Mesenchymal stem cell (in vitro differentiated cells and primary cell): ENCODE data around the gene TTLL8.

ENCODE experiments used
- DNase-seq: peaks from one replicate; pipeline ENCODE4 v3.0.0-alpha.2; 2013
- H2AFZ ChIP-seq: one replicate; pipeline ENCODE4 v1.6.1; 2013; ENCODE audit warnings: low read depth, mild to moderate bottlenecking, control low read depth, inconsistent platforms, low read length, moderate library complexity
- H2AK5ac ChIP-seq: 2 replicates; pipeline ENCODE4 v1.6.1; 2013; ENCODE audit warnings: low read length, moderate library complexity, mild to moderate bottlenecking, inconsistent platforms; ENCODE audit not compliant: severe bottlenecking
- H2BK120ac ChIP-seq: one replicate; pipeline ENCODE4 v1.6.1; 2013; ENCODE audit warnings: low read depth, mild to moderate bottlenecking, inconsistent platforms, low read length, moderate library complexity
- H2BK12ac ChIP-seq, 2 experiments: one replicate each; pipeline ENCODE4 v1.6.1; 2013; ENCODE audit warnings: inconsistent platforms in 2 of 2, low read length in 2 of 2, mild to moderate bottlenecking in 2 of 2, moderate library complexity in 2 of 2, control low read depth in 1 of 2
- H2BK15ac ChIP-seq: one replicate; pipeline ENCODE4 v1.6.1; 2013; ENCODE audit warnings: mild to moderate bottlenecking, low read depth, inconsistent platforms; ENCODE audit not compliant: poor library complexity, severe bottlenecking
- H2BK5ac ChIP-seq: 2 replicates; pipeline ENCODE4 v1.6.1; 2013; ENCODE audit warnings: low read depth, mild to moderate bottlenecking, low read length, control low read depth, inconsistent platforms; ENCODE audit not compliant: poor library complexity, severe bottlenecking
- H3K14ac ChIP-seq, 2 experiments: one replicate each; pipeline ENCODE4 v1.6.1; 2013; ENCODE audit warnings: inconsistent platforms in 2 of 2, low read length in 2 of 2, control low read depth in 1 of 2, mild to moderate bottlenecking in 1 of 2, moderate library complexity in 1 of 2
- H3K18ac ChIP-seq, 2 experiments: one replicate each; pipeline ENCODE4 v1.6.1; 2013; ENCODE audit warnings: inconsistent platforms in 2 of 2, low read length in 2 of 2, control low read depth in 1 of 2, low read depth in 1 of 2, mild to moderate bottlenecking in 1 of 2
- H3K23ac ChIP-seq, 2 experiments: one replicate each; pipeline ENCODE4 v1.6.1; 2013; ENCODE audit warnings: inconsistent platforms in 2 of 2, low read length in 2 of 2, mild to moderate bottlenecking in 2 of 2, moderate library complexity in 2 of 2, control low read depth in 1 of 2
- H3K27ac ChIP-seq: 2 replicates; pipeline ENCODE4 v1.5.1; 2013; ENCODE audit warnings: mild to moderate bottlenecking, moderate library complexity, low read length, control low read depth, inconsistent platforms; ENCODE audit not compliant: poor library complexity, severe bottlenecking
- H3K27me3 ChIP-seq, 2 experiments: 2 replicates each; pipeline versions ENCODE4 v1.6.1 to v1.7.0; 2013; ENCODE audit warnings: low read length in 2 of 2, mild to moderate bottlenecking in 2 of 2, moderate library complexity in 2 of 2, control low read depth in 1 of 2, inconsistent platforms in 1 of 2; ENCODE audit not compliant: control insufficient read depth in 1 of 2, insufficient read depth in 1 of 2
- H3K36me3 ChIP-seq, 2 experiments: 2 replicates each; pipeline versions ENCODE4 v1.6.1 to v1.7.0; 2013; ENCODE audit warnings: low read length in 2 of 2, control low read depth in 1 of 2, inconsistent platforms in 1 of 2, low read depth in 1 of 2, mild to moderate bottlenecking in 1 of 2; ENCODE audit not compliant: insufficient read depth in 2 of 2, control insufficient read depth in 1 of 2
- H3K4ac ChIP-seq, 2 experiments: one replicate each; pipeline ENCODE4 v1.6.1; 2013; ENCODE audit warnings: inconsistent platforms in 2 of 2, low read length in 2 of 2, mild to moderate bottlenecking in 2 of 2, moderate library complexity in 2 of 2, control low read depth in 1 of 2, low read depth in 1 of 2
- H3K4me1 ChIP-seq: 2 replicates; pipeline ENCODE4 v1.6.1; 2013; ENCODE audit warnings: low read depth, low read length, control low read depth; ENCODE audit not compliant: control insufficient read depth, insufficient read depth
- H3K4me2 ChIP-seq: 2 replicates; pipeline ENCODE4 v1.6.1; 2013; ENCODE audit warnings: low read length, mild to moderate bottlenecking, inconsistent platforms; ENCODE audit not compliant: poor library complexity, severe bottlenecking
- H3K4me3 ChIP-seq, 2 experiments: 2 replicates each; pipeline versions ENCODE4 v1.5.1 to v1.7.0; 2013; ENCODE audit warnings: low read length in 2 of 2, mild to moderate bottlenecking in 2 of 2, control low read depth in 1 of 2, low read depth in 1 of 2; ENCODE audit not compliant: insufficient read depth in 1 of 2
- H3K79me1 ChIP-seq: replicated peaks from 2 replicates; pipeline ENCODE4 v1.6.1; 2013; ENCODE audit warnings: mild to moderate bottlenecking, control low read depth, low read length, inconsistent platforms; ENCODE audit not compliant: poor library complexity, severe bottlenecking
- H3K9ac ChIP-seq: 2 replicates; pipeline ENCODE4 v1.7.0; 2013; ENCODE audit warnings: mild to moderate bottlenecking, low read length, moderate library complexity
- H3K9me3 ChIP-seq: 2 replicates; pipeline ENCODE4 v1.7.0; 2013; ENCODE audit warnings: mild to moderate bottlenecking, low read length; ENCODE audit not compliant: control insufficient read depth
- H4K8ac ChIP-seq: one replicate; pipeline ENCODE4 v1.6.1; 2013; ENCODE audit warnings: inconsistent platforms, mild to moderate bottlenecking, low read length, moderate library complexity
- H4K91ac ChIP-seq: one replicate; pipeline ENCODE4 v1.6.1; 2013; ENCODE audit warnings: mild to moderate bottlenecking, low read length, inconsistent platforms
- WGBS: methylation state at CpG from one replicate; pipeline ENCODE4 v1.1.7; 2013; ENCODE audit warnings: mixed read lengths; 5-methylcytosine and 5-hydroxymethylcytosine counted together

Gene TTLL8

GRCh38 chr22:49977578-49977977, 80.5 kb downstream of the TTLL8 start:
- no peak overlapping the region for H4K91ac ChIP-seq
- H2BK12ac ChIP-seq, result no peak overlapping the region
- no peak overlapping the region for H3K4me2 ChIP-seq
- H3K4ac ChIP-seq, result no peak overlapping the region
- H3K79me1 ChIP-seq, result no peaks in the 10 kb centered on the region
- H3K14ac ChIP-seq, result no peak overlapping the region
- 83% methylated on average over 13 of the region's 14 CpGs for WGBS
- no peak overlapping the region for H3K27ac ChIP-seq
- no peak overlapping the region for H3K9ac ChIP-seq
- H2AFZ ChIP-seq, result no peak overlapping the region
- peaks cover 6% of the 10 kb centered on the region for H3K4me1 ChIP-seq
- no peak overlapping the region for H3K4me3 ChIP-seq
- no peak overlapping the region for H3K23ac ChIP-seq
- H3K9me3 ChIP-seq, result peaks cover 8% of the 10 kb centered on the region
- no peak overlapping the region for H2BK5ac ChIP-seq
- no peak overlapping the region for H2BK15ac ChIP-seq
- no peaks in the 10 kb centered on the region for H3K36me3 ChIP-seq
- DNase-seq, result no peak
- no peak overlapping the region for H2AK5ac ChIP-seq
- H2BK120ac ChIP-seq, result no peak overlapping the region
- H3K18ac ChIP-seq, result no peak overlapping the region
- H3K27me3 ChIP-seq, result peaks cover 2% of the 10 kb centered on the region in 2 experiments
- H4K8ac ChIP-seq, result no peak overlapping the region

GRCh38 chr22:49976439-49977175, 81.5 kb downstream of the TTLL8 start:
- Histone ChIP-seq H3K14ac (no peak overlapping the region), H2BK15ac (no peak overlapping the region), H3K9ac (no peak overlapping the region), H2BK120ac (no peak overlapping the region), H3K18ac (no peak overlapping the region), H2AFZ (no peak overlapping the region), H3K4me1 (peaks cover 10% of the 10 kb centered on the region), H3K79me1 (no peaks in the 10 kb centered on the region), H2BK5ac (no peak overlapping the region), H3K4me3 (no peak overlapping the region), H4K8ac (no peak overlapping the region), H3K27me3 (no peaks in the 10 kb centered on the region), H3K4ac (no peak overlapping the region), H3K23ac (no peak overlapping the region), H3K36me3 (no peaks in the 10 kb centered on the region), H2AK5ac (no peak overlapping the region), H3K27ac (no peak overlapping the region), H4K91ac (no peak overlapping the region), H2BK12ac (no peak overlapping the region), H3K4me2 (no peak overlapping the region), H3K9me3 (peaks cover 8% of the 10 kb centered on the region)
- WGBS, result 81% methylated on average over 15 of the region's 15 CpGs
- DNase-seq, result no peak

GRCh38 chr22:49975543-49976389, 82.3 kb downstream of the TTLL8 start:
- H3K4me2 ChIP-seq, result no peak overlapping the region
- H2BK120ac ChIP-seq, result no peak overlapping the region
- no peak overlapping the region for H3K4ac ChIP-seq
- no peaks in the 10 kb centered on the region for H3K79me1 ChIP-seq
- H2AK5ac ChIP-seq, result no peak overlapping the region
- H3K4me1 ChIP-seq, result peaks cover 19% of the 10 kb centered on the region
- H2AFZ ChIP-seq, result no peak overlapping the region
- 60% methylated on average over 14 of the region's 17 CpGs for WGBS
- no peak overlapping the region for H3K23ac ChIP-seq
- no peak overlapping the region for H3K9ac ChIP-seq
- no peak overlapping the region for H3K4me3 ChIP-seq
- peak overlapping the region in 1 of 2 experiments; percentile 6 for H3K14ac ChIP-seq
- H3K9me3 ChIP-seq, result peaks cover 8% of the 10 kb centered on the region
- H3K18ac ChIP-seq, result peak overlapping the region in 1 of 2 experiments; percentile 43
- H3K27me3 ChIP-seq, result no peaks in the 10 kb centered on the region
- no peak for DNase-seq
- no peak overlapping the region for H4K8ac ChIP-seq
- H2BK12ac ChIP-seq, result peak overlapping the region in 1 of 2 experiments; percentile 64
- H2BK15ac ChIP-seq, result peak overlapping the region; percentile 48
- H2BK5ac ChIP-seq, result no peak overlapping the region
- H4K91ac ChIP-seq, result peak overlapping the region; percentile 79
- H3K36me3 ChIP-seq, result no peaks in the 10 kb centered on the region
- no peak overlapping the region for H3K27ac ChIP-seq
